Neural cell (in vitro differentiated cells): ENCODE data around the gene MT3.

ENCODE experiments used
- EP300 ChIP-seq: fragments of 450-650 bp; conservative IDR thresholded peaks from 2 replicates; pipeline ENCODE4 v1.6.1; 2014; ENCODE audit warnings: antibody characterized with exemption, mild to moderate bottlenecking, moderate library complexity; ENCODE audit not compliant: poor library complexity, severe bottlenecking
- EZH2 ChIP-seq: fragments of 200-600, 300-800 bp; shearing (Covaris generic), sonication (generic); IDR thresholded peaks from 2 replicates; pipeline ENCODE4 v1.6.1; 2014; ENCODE audit warnings: antibody characterized with exemption, low read length, borderline replicate concordance, mild to moderate bottlenecking; ENCODE audit not compliant: insufficient read depth, poor library complexity, severe bottlenecking
- POLR2AphosphoS5 ChIP-seq: IDR thresholded peaks from 2 replicates; pipeline ENCODE4 v1.6.1; 2012
- TAF1 ChIP-seq: IDR thresholded peaks from 2 replicates; pipeline ENCODE4 v1.6.1; 2012; ENCODE audit warnings: low read depth
- TF ChIP-seq, protein P1 (sequence below): fragments of 450-650 bp; IDR thresholded peaks from 2 replicates; pipeline ENCODE4 v1.5.1; 2014; ENCODE audit warnings: antibody characterized with exemption, mild to moderate bottlenecking, moderate library complexity; ENCODE audit not compliant: poor library complexity, severe bottlenecking

DNA sequence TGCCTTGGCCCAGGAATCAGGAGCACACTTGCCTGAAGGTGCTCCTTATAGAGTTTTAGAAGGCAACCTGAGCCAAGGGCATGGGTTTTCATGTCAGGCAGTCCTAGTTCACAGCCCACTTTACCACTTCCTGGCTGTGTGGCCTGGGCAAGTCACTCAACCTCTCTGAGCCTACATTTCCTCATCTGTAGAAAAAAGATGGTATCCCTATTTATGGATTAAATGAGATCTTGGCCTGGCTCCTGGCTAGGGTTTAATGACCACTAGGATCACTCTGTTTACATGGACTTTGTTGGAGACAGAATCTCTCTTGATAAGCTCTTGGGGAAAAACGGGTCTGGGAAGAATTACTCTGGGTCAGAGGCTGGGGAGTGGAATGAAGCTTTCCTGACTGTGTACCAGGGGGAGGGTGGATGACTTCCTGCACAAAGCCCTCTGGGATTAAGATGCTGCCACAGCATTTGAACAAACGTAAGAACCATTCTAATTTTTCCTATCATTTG is 21.3 kb downstream of the MT3 start:
- TF ChIP-seq POLR2AphosphoS5 (no peak), EP300 (no peak), EZH2 (no peak), TAF1 (no peak)
- TF ChIP-seq, protein P1, sequence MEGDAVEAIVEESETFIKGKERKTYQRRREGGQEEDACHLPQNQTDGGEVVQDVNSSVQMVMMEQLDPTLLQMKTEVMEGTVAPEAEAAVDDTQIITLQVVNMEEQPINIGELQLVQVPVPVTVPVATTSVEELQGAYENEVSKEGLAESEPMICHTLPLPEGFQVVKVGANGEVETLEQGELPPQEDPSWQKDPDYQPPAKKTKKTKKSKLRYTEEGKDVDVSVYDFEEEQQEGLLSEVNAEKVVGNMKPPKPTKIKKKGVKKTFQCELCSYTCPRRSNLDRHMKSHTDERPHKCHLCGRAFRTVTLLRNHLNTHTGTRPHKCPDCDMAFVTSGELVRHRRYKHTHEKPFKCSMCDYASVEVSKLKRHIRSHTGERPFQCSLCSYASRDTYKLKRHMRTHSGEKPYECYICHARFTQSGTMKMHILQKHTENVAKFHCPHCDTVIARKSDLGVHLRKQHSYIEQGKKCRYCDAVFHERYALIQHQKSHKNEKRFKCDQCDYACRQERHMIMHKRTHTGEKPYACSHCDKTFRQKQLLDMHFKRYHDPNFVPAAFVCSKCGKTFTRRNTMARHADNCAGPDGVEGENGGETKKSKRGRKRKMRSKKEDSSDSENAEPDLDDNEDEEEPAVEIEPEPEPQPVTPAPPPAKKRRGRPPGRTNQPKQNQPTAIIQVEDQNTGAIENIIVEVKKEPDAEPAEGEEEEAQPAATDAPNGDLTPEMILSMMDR, result no peak
